GM21576 (cell line): ENCODE results near the gene EMC8.
"Not testable (repeated sequence)": the region's sequence is repeated elsewhere in the genome, so short reads cannot be mapped to it uniquely, and the experiment has no call there.

Experiments
- ATAC-seq: cut with Tn5 transposase; IDR thresholded peaks from one replicate; pipeline ENCODE4 v1.9.1; 2021; ENCODE audit warnings: mild to moderate bottlenecking, moderate library complexity; ENCODE audit not compliant: unreplicated experiment

Gene EMC8

DNA sequence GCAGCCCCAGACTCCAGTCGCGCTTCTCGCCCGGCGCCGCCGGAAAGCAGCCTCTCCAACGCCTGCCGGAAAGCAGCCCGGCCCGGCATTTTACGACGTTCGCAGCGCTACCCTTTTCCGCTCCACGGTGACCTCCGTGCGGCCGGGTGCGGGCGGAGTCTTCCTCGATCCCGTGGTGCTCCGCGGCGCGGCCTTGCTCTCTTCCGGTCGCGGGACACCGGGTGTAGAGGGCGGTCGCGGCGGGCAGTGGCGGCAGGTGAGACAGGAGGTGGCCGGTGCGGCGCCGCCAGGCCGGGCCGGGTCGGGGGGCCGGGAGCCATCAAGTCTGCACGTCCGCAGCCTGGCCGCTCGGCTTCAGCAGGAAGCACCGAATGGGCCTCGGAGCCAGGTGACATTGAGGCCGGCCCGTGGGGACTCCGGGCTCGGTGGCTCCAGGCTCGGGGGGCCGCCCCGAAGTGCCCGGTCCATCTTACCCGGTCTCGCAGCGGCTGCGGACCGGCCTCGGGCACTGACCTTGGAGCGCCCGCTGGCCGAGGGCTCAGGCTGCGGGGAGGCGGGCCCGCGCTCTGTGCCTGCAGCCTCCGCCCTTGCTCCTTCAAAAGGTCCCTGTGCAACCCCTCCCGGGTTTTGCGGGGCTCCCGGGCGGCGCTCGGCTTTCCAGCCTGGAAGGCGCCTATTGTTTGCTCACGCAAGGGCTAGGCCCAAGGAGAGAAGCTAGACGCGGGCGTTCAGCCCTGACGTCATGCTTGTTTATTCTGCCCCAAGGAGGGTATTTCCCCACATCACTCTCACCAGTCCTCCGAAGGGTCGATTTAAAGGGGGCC, at the start of gene EMC8, which contains the start of gene COX4I1:
Gene EMC8 (minus strand): TSS at position 48 of the 824 bp plus-strand sequence. CDS start 249 bp downstream, outside the sequence.
Gene COX4I1 (plus strand): TSS at position 199 of the 824 bp plus-strand sequence. CDS start 1,511 bp downstream, outside the sequence.
- peak; percentile 79 for ATAC-seq

DNA sequence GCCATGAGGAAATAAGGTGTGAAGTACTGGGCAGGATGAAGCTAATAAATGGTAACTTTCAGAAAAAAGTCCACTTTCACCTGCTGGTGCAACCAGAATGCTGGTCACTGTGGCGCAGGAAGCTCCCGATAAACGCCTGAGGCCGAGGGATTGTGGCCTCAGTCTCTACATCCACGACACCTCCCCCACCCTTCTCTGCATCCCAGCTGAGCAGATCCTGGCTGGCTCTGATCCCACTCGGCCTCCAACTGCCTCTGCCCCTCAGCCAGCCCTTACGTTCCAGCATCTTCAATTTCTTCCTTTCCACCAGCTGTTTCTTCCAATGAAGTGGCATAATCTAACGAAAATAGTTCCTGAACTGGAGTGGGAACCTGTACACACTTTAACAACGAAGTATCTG, 49.6 kb upstream of the EMC8 start:
- no peak for ATAC-seq

DNA sequence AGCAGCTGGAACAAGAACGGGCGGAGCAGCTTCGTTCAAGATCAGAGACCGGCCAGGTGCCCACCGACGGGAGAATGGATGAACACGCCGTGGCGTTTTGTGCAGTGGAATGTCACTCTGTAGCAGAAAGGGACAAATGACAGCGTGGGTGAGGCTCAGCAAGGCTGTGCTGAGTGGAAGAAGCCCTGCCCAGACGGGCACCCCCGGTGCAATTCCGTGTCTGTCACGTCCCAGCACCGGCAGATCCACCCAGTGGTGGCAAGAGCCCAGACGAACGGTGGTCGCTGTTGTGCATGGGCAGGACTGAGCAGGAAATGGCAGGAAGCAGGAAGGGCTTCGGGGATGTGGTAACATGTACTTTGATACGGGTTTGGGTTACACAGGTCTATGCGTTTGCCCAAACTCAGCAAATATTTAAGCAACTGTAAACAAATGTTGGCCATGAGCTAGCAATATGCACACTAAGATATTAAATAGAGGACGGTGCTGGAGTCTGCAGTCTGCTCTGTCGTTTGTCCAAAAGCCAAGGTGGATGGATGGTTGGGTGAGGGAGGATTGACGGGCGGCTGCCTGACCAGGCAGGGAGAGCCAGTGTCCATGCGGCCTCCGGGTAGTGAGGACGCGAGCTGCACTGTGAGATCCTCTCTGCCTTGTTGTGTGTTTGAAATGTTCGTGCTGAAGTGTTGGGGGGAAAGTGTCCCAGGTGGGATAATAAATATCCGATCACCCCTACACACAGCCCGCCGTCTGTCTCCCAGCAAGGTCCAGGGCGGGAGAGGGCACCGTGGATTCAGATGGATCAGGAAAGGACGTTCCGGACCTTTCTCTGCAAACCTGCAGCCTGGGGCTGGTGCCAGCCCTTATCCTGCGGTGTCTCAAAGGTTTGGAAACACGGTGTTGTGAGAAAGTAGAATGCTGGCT, 48.6 kb upstream of the EMC8 start:
- no peak for ATAC-seq

DNA sequence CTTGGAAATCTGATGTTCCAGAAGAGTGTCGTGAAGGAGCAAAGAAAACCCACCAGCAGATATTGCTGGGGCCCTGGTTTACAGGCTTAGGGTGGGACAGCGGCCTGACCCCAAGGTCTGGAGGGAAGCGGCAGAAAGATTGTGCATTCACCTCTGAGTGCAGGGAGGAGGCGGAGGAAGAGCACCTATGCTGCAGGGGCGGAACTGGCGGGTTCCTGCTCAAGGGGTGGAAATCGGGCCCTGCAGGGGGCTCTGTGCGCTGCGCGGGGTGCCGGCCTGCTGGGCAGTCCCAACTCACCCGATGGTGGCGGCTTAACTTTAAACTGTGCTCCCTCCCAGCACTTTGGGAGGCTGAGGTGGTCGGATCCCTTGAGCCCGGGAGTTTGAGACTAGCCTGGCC, 47.7 kb upstream of the EMC8 start:
- ATAC-seq: no peak

DNA sequence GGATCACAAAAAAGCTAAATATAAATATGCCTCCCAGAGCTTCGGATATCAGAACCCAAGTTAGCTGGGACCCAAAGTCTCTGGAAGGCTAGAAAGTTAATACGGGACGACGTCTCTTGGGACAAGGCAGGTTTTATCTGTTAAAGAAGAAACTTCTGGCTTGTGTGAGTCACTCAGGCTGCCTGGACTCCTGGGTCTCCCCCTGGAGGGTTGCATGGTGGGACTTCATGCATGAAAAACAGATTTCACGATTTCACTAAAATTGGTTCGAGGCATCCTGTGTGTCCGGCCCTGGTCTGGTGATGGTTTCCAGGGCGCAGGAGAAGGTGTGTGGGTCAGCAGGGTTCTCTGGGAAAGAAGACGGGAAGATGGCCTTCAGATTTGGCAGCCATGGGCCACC, 47.1 kb upstream of the EMC8 start:
- ATAC-seq: no peak

DNA sequence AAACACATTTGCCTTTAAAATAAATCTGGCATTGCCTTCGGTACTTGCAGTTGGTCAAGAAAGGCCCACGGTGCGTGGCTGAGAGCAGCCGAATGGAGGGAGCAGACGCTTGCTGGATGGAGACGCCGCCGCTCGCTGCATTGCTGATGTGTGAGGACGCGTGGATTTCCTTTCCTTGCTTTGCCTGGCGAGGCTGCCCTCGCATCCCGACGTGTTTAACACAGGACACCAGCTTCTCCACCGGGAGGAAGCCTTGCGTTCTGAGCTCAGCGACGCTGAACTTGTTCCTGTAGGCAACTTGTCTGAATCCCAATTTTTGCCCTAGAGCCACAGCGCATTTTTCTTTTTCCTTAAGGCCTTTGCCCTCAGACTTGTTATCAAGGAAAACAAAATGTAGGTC, 45.9 kb upstream of the EMC8 start:
- ATAC-seq: no peak

DNA sequence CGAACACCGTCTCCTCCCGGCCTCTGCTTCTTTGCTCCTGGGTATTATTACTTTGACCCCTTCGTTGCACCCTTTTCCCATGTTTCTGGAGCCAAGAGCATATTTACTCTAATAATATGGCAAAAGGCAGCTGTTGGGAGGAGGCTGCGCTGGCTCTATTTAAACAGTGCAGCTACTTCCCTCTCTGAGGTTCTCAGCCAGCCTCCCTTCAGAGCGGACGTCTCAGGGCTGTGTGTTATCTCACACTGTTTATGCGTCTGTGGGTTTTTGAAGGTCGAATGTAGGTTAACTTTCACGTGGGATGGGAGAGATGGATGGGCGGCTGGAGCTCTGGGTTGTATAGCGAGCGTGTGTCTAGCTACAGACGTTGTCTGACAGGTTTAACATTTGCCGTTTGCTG, 45.4 kb upstream of the EMC8 start:
- no peak for ATAC-seq

DNA sequence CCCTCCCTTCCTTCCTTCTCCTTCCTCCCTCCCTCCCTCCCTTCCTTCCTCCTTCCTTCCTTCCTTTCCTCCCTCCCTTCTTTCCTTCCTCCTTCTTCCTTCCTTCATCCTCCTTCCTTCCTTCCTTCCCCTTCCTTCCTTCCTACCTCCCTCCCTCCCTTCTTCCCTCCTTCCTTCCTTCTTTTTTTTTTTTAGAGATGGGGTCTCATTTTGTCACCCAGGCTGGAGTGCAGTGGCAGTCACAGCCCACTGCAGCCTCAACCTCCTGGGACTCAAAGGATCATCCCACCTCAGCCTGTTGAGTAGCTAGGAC, 44.8 kb upstream of the EMC8 start:
- no peak for ATAC-seq

DNA sequence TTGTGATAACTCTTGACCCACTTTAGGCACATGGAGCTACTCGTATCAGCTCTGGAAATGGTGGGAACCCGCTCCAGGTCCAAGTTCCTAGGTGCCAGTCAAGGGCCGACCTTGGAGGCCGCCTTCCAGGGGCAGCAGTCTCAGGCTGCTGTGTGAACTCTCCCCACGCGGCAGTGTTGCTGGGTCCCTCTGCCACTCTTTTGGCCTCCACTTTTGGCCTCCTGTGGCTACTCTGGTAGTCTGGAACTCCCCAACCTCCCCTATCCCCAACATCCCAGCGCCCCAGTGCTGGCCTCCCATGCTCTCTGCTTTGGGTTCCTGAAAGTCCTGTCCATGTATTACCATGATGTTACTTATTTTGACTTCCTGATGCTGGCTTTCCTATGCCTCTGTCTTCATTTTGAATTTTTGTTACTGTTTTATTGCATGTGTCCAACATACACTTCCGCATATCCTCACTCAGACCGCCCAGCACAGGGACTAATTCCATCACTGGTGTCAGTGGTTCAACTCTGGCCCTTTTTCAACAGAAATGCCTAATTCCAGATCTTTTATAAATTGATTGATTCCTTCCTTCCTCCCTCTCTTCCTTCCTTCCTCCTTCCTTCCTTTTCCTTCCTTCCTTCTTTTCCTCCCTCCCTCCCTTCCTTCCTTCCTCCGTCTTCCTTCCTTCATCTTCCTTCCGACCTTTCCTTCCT, 44.3 kb upstream of the EMC8 start:
- no peak for ATAC-seq

DNA sequence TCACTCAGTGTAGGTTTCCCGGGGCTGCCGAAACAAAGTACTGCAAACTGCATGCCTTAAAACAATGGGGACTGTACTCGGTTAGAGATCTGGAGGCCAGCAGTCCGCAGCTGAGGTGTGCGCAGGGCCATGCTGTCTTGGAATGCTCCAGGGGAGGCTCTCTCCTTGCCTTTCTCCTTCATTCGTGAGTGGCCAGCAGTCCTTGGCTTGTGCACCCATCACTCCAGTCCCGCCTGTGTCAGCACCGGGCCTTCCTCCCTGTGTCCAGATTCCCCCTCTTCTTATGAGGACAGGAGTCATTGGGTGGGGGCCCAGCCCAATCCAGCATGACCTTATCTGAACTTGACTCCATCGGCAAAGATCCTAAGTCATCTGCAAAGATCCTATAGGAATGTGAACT, 43.5 kb upstream of the EMC8 start:
- no peak for ATAC-seq

DNA sequence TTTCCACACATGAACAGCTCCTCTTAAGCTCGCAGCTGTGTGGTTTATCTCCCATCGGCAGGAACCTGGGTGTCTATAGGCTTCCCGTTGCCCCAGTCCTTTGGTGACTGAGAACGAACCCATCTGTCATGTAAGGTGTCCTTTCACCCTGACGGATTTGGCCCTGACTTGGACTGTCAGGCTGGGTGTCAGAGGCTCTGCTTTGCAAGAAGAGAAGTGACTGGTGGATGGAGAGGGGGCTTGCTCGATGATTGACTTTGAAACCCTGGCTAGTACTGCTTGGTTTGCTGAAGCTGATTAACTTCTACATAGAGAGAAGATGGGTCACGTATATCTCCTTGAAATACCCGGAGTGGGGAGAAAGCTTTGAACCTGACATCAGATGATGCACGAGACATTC, 43.1 kb upstream of the EMC8 start:
- ATAC-seq: no peak

DNA sequence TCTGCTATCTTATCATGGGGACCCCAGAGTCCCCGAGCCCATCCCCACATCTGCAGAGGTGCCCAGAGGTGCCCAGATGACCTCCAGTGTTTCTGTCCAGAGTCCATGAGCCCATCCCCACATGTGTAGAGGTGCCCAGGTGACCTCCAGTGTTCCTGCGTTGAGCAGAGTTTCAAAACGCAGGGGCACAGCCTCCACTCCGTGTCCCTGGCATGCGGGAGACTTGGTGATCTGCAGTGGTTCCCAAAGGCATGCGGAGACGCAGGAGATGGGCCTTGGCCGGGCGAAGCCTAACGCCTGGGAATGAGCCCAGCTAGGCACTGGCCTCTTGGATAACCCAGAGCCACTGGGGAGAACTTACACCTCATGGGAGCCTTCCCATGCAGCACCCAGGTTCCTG, 41.5 kb upstream of the EMC8 start:
- no peak for ATAC-seq

DNA sequence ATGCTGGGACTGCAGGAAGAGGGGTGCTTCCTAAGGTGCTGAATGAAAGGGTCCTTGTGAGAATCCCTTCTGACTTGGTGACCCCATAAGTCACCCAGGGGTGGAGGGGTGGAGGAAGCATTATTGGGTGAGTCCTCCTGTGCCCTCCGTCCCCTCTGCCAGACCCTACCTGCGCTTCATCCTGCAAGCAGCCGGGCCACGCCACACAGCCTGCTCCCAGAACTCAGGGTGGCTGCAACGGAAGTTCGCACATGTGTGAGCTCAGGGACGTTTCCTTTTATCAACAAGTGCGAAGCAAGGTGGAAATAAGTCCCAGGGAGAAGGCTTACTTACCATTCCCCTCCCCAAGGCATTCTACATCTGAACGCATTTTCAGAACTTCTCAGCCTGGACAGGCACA, 41.1 kb upstream of the EMC8 start:
- ATAC-seq: no peak

DNA sequence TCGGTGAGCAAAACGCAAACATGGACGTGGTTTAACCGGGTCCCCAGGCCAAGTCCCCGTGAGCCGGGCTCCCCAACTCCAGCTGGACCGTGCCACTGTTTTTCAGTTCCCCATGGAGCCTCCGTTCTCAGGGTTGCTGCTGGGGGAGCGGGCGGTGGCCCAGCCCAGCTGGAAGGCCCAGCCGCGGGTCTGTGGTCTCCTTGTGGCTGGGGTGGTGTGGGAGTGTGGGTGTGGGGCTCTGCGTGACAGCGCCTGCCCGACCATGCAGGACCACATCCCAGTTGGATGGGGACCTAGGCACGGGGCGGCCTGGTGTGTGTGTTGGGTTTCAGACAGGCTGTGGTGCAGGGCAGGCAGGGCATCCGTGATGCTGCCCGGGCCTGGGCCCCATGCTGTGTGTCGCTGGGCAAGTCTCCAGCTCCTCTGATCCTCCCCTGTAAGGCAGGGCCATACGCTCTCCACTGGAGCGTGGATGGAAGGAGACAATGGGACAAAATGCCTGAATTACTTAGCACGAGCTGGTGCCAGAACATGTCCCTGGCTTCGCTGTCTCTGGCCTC, 40.4 kb upstream of the EMC8 start:
- no peak for ATAC-seq

DNA sequence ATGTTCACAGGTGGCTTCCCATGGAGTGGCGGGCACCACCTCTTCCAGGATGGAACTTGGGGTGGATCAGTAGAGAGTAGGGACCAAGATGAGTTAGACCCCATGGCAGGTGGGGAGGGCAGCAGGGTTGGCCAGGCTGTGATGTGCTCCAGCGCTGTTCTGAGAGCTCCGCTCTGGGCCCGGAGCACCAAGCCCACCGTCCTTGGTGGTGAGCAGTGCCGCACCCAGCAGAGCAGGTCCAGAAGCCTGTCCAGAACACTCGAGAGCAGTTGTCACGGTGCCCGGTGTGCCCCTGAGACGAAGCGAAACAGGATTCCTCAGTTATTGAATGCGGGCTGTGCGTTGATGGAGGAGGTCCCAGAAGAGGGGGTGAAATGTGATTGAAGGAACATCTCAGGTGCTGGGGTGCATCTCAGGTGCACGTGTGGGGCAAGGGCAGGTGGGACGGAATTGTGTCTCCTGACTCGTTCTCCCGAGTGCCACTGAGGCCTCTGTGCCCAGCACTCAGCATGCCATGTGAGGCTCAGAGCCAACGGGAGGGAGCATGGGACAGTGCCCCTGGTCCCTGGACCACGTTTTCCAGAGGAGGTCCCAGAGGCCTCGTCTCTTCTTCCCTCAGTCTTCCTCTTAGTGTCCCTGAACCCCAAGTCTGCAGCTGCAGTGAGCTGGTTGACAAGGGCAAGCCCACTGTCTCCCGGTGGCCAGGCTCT, 39.7 kb upstream of the EMC8 start:
- no peak for ATAC-seq

DNA sequence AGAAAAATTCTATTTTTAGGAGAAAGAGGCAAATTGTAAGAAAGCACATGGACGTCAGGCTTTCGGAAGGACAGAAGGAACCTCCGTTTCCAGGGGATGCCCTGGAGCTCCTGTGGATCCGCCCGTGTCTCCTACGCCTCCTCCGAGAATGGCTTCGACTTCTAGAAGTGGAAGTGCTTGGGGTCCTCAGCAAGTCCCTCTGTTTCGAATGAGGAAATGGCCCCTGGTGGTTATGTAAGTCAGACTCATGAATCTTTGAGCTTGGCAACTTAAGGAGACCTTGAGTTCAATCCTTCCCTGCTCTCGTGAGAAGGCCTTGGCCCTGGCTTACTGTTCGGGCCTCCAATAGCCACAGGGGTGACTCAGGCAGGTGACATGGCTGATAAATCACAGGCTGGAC, 39.0 kb upstream of the EMC8 start:
- no peak for ATAC-seq

DNA sequence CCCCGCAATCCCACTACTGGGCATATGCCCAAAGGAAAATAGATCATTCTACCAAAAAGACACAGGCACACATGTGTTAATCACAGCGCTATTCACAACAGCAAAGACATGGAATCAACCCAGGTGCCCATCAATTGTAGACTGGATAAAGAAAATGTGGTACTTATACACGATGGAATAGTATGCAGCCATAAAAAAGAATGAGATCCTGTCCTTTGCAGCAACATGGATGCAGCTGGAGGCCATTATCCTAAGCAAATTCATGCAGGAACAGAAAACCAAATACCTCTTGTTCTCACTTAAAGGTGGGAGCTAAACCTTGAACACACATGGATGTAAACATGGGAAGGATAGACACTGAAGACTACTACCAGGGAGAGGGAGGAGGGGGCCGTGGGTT, 38.3 kb upstream of the EMC8 start:
- ATAC-seq: not testable (repeated sequence)

DNA sequence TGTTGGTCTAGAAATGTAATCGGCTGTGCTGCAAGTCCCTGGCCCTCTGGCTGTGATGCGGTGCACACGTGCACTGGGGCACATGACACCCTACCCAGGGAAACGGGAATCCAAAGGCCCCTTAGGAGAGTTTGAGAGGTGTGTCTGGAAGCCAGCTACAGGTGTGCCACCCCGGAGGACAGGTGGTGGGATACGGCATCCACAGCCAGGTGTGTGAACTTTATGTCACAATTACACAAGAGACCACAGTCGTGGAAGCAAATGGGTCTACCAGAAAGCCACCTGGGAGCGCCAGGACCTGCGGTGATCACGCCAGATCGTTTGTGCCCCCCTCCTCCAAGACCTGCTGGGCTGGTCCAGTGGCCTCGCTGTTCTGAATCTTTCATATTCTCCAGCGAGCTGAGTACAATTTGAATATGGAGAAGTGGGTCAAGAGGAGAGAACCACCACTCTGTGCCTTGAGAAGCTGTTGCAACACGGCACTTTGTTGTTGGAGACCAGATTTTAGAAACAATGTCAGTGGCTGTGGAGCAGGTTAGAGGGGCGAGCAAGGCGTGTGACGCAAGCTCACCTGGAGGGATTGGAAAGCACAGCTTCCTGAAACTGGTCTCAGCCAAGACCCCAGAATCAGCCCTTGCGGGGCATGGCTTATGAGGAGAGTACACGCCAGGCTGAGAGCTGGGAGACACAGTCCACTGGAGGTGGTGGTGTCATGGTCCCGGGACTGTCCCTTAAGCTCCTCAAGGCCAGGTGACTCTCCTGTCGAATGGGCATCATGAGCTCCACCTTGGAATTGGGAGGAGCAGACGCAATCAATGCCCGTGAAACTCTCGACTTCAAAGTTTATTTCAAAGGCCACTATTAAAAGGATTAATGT, 37.6 kb upstream of the EMC8 start:
- no peak for ATAC-seq

DNA sequence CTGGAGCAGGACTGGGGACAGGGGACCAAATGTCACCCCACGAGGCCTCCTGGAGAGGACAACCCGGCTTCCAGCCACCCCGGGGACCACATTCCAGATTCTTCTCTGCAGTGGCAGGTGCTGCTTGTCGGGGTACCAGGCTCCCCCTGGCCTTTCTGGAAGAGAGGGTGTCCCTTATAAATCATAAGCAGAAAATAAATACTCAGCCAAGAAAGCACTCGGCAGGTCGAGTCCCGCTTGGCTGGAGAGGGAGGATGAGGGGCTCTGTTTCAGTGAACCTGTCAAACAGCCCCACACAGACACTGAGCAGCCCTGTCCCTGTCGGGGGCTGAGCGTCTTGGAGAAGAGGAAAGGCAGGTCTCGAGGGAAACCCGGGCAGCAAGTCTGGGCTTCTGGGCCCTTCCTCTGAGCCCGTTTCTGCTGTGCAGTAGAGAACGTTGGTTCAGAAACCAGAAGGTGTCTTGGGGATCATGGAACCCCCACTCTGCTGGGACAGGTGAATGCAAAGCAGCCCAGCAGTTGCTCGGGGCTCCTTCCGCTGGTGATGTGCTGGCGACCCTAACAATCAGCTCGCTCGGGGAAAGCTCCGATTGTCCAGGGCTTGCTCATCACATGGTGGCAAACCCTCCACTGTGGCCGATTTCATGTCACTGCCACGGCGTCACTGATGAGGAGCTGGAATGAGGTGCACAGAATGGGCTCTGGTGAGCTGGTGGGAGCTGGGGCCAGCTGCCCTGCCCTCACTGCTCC, 36.8 kb upstream of the EMC8 start:
- no peak for ATAC-seq
